ENCODE data around the gene CPXM2. TPM values are rescaled to one million over a fixed set of nuclear protein-coding genes. Genes with fewer than 3 reads are reported as not detected.

The CPXM2 gene
- total RNA-seq, 1 donor: not detected

DNA sequence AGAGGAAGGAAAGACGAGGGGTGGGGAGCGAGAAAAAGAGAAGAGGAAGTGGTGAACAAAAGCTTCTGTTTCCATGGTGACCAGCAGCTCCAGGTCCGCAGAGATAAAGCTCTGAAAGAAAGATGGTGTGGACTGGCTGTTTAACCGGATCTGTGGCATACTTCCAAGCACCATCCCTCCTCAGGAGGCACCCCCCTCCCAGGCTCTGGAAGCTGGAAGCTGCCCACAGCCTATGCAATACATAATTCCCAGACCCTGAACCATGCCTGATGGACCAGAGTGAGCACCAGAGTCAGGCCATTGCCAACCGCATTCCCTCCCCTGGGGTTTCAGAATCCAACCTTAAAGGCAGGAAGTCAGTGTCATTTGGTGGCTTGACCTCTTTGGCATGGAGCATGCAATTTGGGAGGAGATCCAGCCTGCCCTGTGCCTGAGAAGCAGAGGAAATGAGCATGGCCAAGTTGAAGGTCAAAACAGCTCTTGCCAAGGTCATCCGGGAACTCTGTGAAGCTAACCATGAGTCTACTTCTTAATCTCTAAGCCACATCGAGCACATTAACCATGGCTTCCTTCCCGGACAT lies 22.2 kb upstream of the CPXM2 start:
- no peak for DNase-seq (ENCODE audit: low read depth)

GRCh38 chr10:123912871-123913270 lies 21.3 kb upstream of the CPXM2 start:
- DNase-seq (ENCODE audit: low read depth): no peak
- H3K4me3 ChIP-seq (ENCODE audit: low read depth, low read length): no peak overlapping the region
- TF ChIP-seq, protein P1, sequence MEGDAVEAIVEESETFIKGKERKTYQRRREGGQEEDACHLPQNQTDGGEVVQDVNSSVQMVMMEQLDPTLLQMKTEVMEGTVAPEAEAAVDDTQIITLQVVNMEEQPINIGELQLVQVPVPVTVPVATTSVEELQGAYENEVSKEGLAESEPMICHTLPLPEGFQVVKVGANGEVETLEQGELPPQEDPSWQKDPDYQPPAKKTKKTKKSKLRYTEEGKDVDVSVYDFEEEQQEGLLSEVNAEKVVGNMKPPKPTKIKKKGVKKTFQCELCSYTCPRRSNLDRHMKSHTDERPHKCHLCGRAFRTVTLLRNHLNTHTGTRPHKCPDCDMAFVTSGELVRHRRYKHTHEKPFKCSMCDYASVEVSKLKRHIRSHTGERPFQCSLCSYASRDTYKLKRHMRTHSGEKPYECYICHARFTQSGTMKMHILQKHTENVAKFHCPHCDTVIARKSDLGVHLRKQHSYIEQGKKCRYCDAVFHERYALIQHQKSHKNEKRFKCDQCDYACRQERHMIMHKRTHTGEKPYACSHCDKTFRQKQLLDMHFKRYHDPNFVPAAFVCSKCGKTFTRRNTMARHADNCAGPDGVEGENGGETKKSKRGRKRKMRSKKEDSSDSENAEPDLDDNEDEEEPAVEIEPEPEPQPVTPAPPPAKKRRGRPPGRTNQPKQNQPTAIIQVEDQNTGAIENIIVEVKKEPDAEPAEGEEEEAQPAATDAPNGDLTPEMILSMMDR (IDR thresholded peaks at IDR 0.05; ENCODE audit: insufficient read depth, low read depth, low read length): no peak

More for the DNA sequence above, 22.2 kb upstream of the CPXM2 start:
- TF ChIP-seq, protein P1 (IDR thresholded peaks at IDR 0.05; ENCODE audit: insufficient read depth, low read depth, low read length): no peak
- H3K4me3 ChIP-seq (ENCODE audit: low read depth, low read length): no peak overlapping the region

DNA sequence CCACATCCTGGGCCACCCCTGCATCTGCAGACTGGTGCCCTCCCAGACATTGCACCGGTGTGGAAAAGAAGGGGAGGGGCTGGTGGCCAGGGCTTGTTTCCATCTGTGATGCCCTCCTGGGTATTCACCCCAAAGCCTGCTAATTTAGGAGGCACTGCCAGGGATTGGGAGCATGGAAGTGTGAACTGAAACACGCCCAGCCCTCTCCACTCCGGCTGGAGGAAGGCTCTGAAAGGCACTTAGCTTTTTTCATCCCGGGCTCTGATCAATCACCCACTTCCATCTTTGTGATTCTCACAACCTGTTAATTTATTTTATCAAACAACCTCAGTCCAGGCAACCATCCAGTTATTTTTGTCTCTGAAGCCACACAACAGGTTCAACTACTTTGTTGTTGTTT lies 20.9 kb upstream of the CPXM2 start:
- TF ChIP-seq, protein P1 (IDR thresholded peaks at IDR 0.05; ENCODE audit: insufficient read depth, low read depth, low read length): no peak
- no peak overlapping the region for H3K4me3 ChIP-seq (ENCODE audit: low read depth, low read length)
- DNase-seq (ENCODE audit: low read depth): no peak

- TF ChIP-seq, protein P1 (IDR thresholded peaks at IDR 0.05; ENCODE audit: insufficient read depth, low read depth, low read length): no peak
- H3K4me3 ChIP-seq (ENCODE audit: low read depth, low read length): no peak overlapping the region
- no peak for DNase-seq (ENCODE audit: low read depth)
Measured at GRCh38 chr10:123911866-123912265, 20.3 kb upstream of the CPXM2 start.

DNA sequence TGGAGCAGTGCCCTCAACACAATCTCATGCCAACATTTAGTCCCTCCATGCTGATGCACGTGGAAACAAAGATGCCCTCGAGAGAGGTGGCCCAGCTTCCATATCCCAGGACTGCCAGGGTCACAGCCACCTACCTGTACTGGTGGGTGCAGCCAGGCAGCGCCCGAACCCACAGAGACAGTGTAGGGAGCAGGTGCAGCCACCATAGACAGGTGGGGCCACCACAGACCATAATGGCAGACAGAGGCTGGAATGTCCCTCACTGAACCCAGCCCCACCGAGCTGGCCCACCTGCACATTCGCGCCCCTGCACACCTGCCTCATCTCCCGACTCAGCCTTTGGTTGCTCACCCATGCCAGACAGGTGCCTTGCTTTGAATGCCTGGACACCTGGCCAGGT lies 18.3 kb upstream of the CPXM2 start:
- TF ChIP-seq, protein P1 (IDR thresholded peaks at IDR 0.05; ENCODE audit: insufficient read depth, low read depth, low read length): no peak
- no peak for DNase-seq (ENCODE audit: low read depth)
- no peak overlapping the region for H3K4me3 ChIP-seq (ENCODE audit: low read depth, low read length)

DNA sequence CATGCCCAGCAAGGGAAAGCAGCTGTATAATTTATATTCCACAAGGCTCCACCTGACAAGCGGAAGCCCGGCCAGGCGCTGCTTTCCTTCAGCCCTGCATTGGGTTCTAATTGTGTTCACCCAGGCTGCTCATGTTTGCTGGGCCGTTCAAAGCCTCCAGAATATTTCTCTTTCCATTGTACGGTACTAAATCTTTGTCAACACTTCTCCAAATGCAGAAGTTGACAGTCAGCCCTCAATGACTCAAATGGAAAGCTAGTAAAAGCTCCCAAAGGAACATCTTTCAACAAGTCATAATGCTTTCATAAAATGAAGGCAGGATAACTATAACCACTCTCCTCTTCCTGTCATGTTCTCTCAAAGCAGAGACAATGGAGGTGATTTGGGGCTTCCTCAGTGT lies 17.8 kb upstream of the CPXM2 start:
- TF ChIP-seq, protein P1 (IDR thresholded peaks at IDR 0.05; ENCODE audit: insufficient read depth, low read depth, low read length): no peak
- H3K4me3 ChIP-seq (ENCODE audit: low read depth, low read length): no peak overlapping the region
- DNase-seq (ENCODE audit: low read depth): no peak

- H3K4me3 ChIP-seq (ENCODE audit: low read depth, low read length): no peak overlapping the region
- TF ChIP-seq, protein P1 (IDR thresholded peaks at IDR 0.05; ENCODE audit: insufficient read depth, low read depth, low read length): no peak
- no peak for DNase-seq (ENCODE audit: low read depth)
Measured at GRCh38 chr10:123908379-123908778, 16.8 kb upstream of the CPXM2 start.
